Ishikawa (cell line): ENCODE measurements around the gene SYT1.

Source experiments
- CEBPB ChIP-seq: IDR thresholded peaks from 2 replicates; pipeline ENCODE4 v1.6.1; 2012
- CREB1 ChIP-seq: IDR thresholded peaks from 2 replicates; pipeline ENCODE4 v1.6.1; 2012; ENCODE audit warnings: low read depth
- EGR1 ChIP-seq: IDR thresholded peaks from 2 replicates; pipeline ENCODE4 v1.6.1; 2012
- EP300 ChIP-seq: IDR thresholded peaks from 2 replicates; pipeline ENCODE4 v1.6.1; 2012; ENCODE audit warnings: borderline replicate concordance
- FOXM1 ChIP-seq: IDR thresholded peaks from 2 replicates; pipeline ENCODE4 v1.6.1; 2012; ENCODE audit warnings: low read depth, borderline replicate concordance
- MAX ChIP-seq: IDR thresholded peaks from 2 replicates; pipeline ENCODE4 v1.6.1; 2012
- NFIC ChIP-seq: IDR thresholded peaks from 2 replicates; pipeline ENCODE4 v1.6.1; 2012
- RAD21 ChIP-seq: IDR thresholded peaks from 2 replicates; pipeline ENCODE4 v1.6.1; 2012; ENCODE audit warnings: low read depth
- REST ChIP-seq: IDR thresholded peaks from 2 replicates; pipeline ENCODE4 v1.6.1; 2012; ENCODE audit warnings: low read depth, mild to moderate bottlenecking
- TAF1 ChIP-seq: IDR thresholded peaks from 2 replicates; pipeline ENCODE4 v1.6.1; 2012; ENCODE audit warnings: low read depth, mild to moderate bottlenecking
- TCF12 ChIP-seq: IDR thresholded peaks from 2 replicates; pipeline ENCODE4 v1.6.1; 2012; ENCODE audit warnings: low read depth
- TEAD4 ChIP-seq: IDR thresholded peaks from 2 replicates; pipeline ENCODE4 v1.6.1; 2012
- USF1 ChIP-seq: IDR thresholded peaks from 2 replicates; pipeline ENCODE4 v1.6.1; 2012
- YY1 ChIP-seq: IDR thresholded peaks from 2 replicates; pipeline ENCODE4 v1.6.1; 2012; ENCODE audit warnings: low read depth

- TF ChIP-seq USF1 (no peak), RAD21 (no peak), EP300 (no peak), TEAD4 (no peak), REST (no peak), FOXM1 (no peak), EGR1 (no peak), CEBPB (no peak), YY1 (no peak), MAX (no peak), TAF1 (no peak), CREB1 (no peak), TCF12 (no peak), NFIC (no peak)
These were observed 424.3 kb downstream of the SYT1 start for GRCh38 chr12:79288911-79289310.
